OCI-LY7 (cell line): ENCODE results near the gene PLPPR1. TPM values are rescaled to one million over a fixed set of nuclear protein-coding genes. Genes with fewer than 3 reads are reported as not detected.

Experiments used
- BruUV-seq: library from RNA; stranded (reverse); fragments of 400-500 nt; replicated peaks from 2 replicates; lab custom pipeline; 2021; lab: Mats Ljungman, UMichigan
- CTCF ChIA-PET: fragments of 300-600 bp; sonication (Branson Sonifier 250); formaldehyde crosslinking; loops from one replicate; lab custom pipeline; 2022; ENCODE audit warnings: antibody characterized with exemption; ENCODE audit not compliant: unreplicated experiment; lab: Charles Lee
- POLR2A ChIA-PET: fragments of 300-600 bp; sonication (Branson Sonifier 250); formaldehyde crosslinking; loops from one replicate; lab custom pipeline; 2022; ENCODE audit warnings: antibody characterized with exemption; lab: Charles Lee
- DNase-seq: peaks from one replicate; pipeline ENCODE4 v3.0.0-alpha.2; 2015; ENCODE audit warnings: low spot score
- H2AFZ ChIP-seq: fragments of 200-600 bp; sonication (generic), shearing (Covaris generic); 2 replicates; pipeline ENCODE4 v1.6.1; 2014; ENCODE audit warnings: mild to moderate bottlenecking, antibody characterized with exemption, low read length, moderate library complexity
- H3K27ac ChIP-seq: fragments of 200-600 bp; sonication (generic); 2 replicates; pipeline ENCODE4 v1.5.1; 2014; ENCODE audit warnings: mixed run types, low read depth, mild to moderate bottlenecking, moderate library complexity, low read length, inconsistent platforms; ENCODE audit not compliant: poor library complexity, severe bottlenecking
- H3K36me3 ChIP-seq: fragments of 200-600 bp; sonication (generic); 2 replicates; pipeline ENCODE4 v1.6.1; 2014; ENCODE audit warnings: mild to moderate bottlenecking, antibody characterized with exemption, low read length, moderate library complexity, mixed read lengths; ENCODE audit not compliant: insufficient read depth
- H3K4me1 ChIP-seq: fragments of 200-600 bp; sonication (generic); 2 replicates; pipeline ENCODE4 v1.5.1; 2014; ENCODE audit warnings: mild to moderate bottlenecking, low read length; ENCODE audit not compliant: insufficient read depth, poor library complexity, severe bottlenecking
- H3K4me2 ChIP-seq: fragments of 200-600 bp; sonication (generic); 2 replicates; pipeline ENCODE4 v1.6.1; 2014; ENCODE audit warnings: mild to moderate bottlenecking, low read length
- H3K4me3 ChIP-seq: fragments of 200-600 bp; sonication (generic); 2 replicates; pipeline ENCODE4 v1.5.1; 2014; ENCODE audit warnings: mild to moderate bottlenecking, low read depth, low read length; ENCODE audit not compliant: poor library complexity, severe bottlenecking
- H3K79me2 ChIP-seq: fragments of 200-600 bp; sonication (generic); 2 replicates; pipeline ENCODE4 v1.6.1; 2016; ENCODE audit warnings: low read depth, mild to moderate bottlenecking, low read length, moderate library complexity, mixed read lengths; ENCODE audit not compliant: insufficient read depth
- H3K9me2 ChIP-seq: fragments of 200-600 bp; sonication (generic); 2 replicates; pipeline ENCODE4 v1.6.1; 2016; ENCODE audit warnings: mild to moderate bottlenecking, low read length, mixed read lengths; ENCODE audit not compliant: insufficient read depth
- H3K9me3 ChIP-seq: fragments of 200-600 bp; sonication (generic); 2 replicates; pipeline ENCODE4 v1.6.1; 2014; ENCODE audit warnings: mild to moderate bottlenecking, mixed run types, low read length, mixed read lengths
- H4K20me1 ChIP-seq: fragments of 200-600 bp; sonication (generic); 2 replicates; pipeline ENCODE4 v1.6.1; 2014; ENCODE audit warnings: mild to moderate bottlenecking, antibody characterized with exemption, low read length, moderate library complexity, mixed read lengths; ENCODE audit not compliant: insufficient read depth
- CTCF ChIP-seq: fragments of 200-600 bp; sonication (generic); conservative IDR thresholded peaks from 2 replicates; pipeline ENCODE4 v1.5.1; 2014; ENCODE audit warnings: mild to moderate bottlenecking, antibody characterized with exemption, low read length, moderate library complexity, mixed read lengths
- EZH2phosphoT487 ChIP-seq: fragments of 200-600 bp; sonication (generic); IDR thresholded peaks from 2 replicates; pipeline ENCODE4 v1.6.1; 2018; ENCODE audit warnings: low read depth, borderline replicate concordance, mild to moderate bottlenecking, mixed run types, antibody characterized with exemption, low read length, moderate library complexity, mixed read lengths
- intact Hi-C: fragments of 100-400 bp; cut with micrococcal nuclease; formaldehyde crosslinking; loops from one replicate; pipeline ENCODE4 v1.10.0; 2022; ENCODE audit not compliant: unreplicated experiment
- total RNA-seq, 2 experiments: library from RNA; depleted of rRNA in 1 of 2; stranded (reverse); fragments of >200 nt in 1 of 2; shearing (Covaris generic) in 1 of 2; gene quantifications; 2 replicates each; pipeline ENCODE4 v1.2.3, GENCODE V29; 2014 to 2022

The PLPPR1 gene
- total RNA-seq, 2 experiments from 2014 or later, result not detected

- Histone ChIP-seq H3K9me3 (no peaks in the 10 kb centered on the region), H3K4me3 (no peak overlapping the region), H3K36me3 (no peaks in the 10 kb centered on the region), H4K20me1 (no peaks in the 10 kb centered on the region), H3K4me2 (no peak overlapping the region), H3K9me2 (no peaks in the 10 kb centered on the region), H2AFZ (no peak overlapping the region), H3K27ac (no peak overlapping the region), H3K4me1 (no peaks in the 10 kb centered on the region), H3K79me2 (no peaks in the 10 kb centered on the region)
- TF ChIP-seq CTCF (no peak), EZH2phosphoT487 (no peak)
- intact Hi-C loops, result no loop called here
- no peak for DNase-seq
- BruUV-seq, result no TSS peak
- ChIA-PET CTCF (no interaction called here), POLR2A (interaction anchor here (1.0 kb wide), 1 partner anchor 350 kb away, joined by 3 read pairs; no protein-coding TSS in a partner anchor)
Observed at GRCh38 chr9:101030086-101030391, 1.5 kb downstream of the PLPPR1 start.

- Histone ChIP-seq H3K4me1 (no peaks in the 10 kb centered on the region), H3K79me2 (no peaks in the 10 kb centered on the region), H3K27ac (no peak overlapping the region), H4K20me1 (no peaks in the 10 kb centered on the region), H3K4me3 (no peak overlapping the region), H3K36me3 (no peaks in the 10 kb centered on the region), H3K4me2 (no peak overlapping the region), H2AFZ (no peak overlapping the region), H3K9me3 (no peaks in the 10 kb centered on the region), H3K9me2 (no peaks in the 10 kb centered on the region)
- ChIA-PET POLR2A (no interaction called here), CTCF (no interaction called here)
- no TSS peak for BruUV-seq
- TF ChIP-seq EZH2phosphoT487, result no peak
- TF ChIP-seq CTCF, result no peak
- no peak for DNase-seq
- intact Hi-C loops, result no loop called here
Observed at GRCh38 chr9:101032426-101032825, 3.9 kb downstream of the PLPPR1 start.

GRCh38 chr9:101034222-101034621 lies 5.7 kb downstream of the PLPPR1 start:
- intact Hi-C loops, result no loop called here
- no TSS peak for BruUV-seq
- Histone ChIP-seq H3K4me2 (no peak overlapping the region), H2AFZ (no peak overlapping the region), H3K27ac (no peak overlapping the region), H3K79me2 (no peaks in the 10 kb centered on the region), H4K20me1 (no peaks in the 10 kb centered on the region), H3K9me2 (no peaks in the 10 kb centered on the region), H3K9me3 (no peaks in the 10 kb centered on the region), H3K4me1 (no peaks in the 10 kb centered on the region), H3K4me3 (no peak overlapping the region), H3K36me3 (no peaks in the 10 kb centered on the region)
- no peak for DNase-seq
- POLR2A ChIA-PET, result interaction anchor here (0.6 kb wide), 1 partner anchor 11 kb away, joined by 3 read pairs; no protein-coding TSS in a partner anchor
- TF ChIP-seq EZH2phosphoT487 (no peak), CTCF (no peak)
- CTCF ChIA-PET, result interaction anchor here (0.8 kb wide), 1 partner anchor 8 kb away, joined by 3 read pairs; no protein-coding TSS in a partner anchor
